H1 (cell line): ENCODE data around the gene GPER1.

Experiments
- CEBPB ChIP-seq: IDR thresholded peaks from 2 replicates; pipeline ENCODE4 v1.6.1; 2012; ENCODE audit warnings: low read depth, low read length
- MAFK ChIP-seq: IDR thresholded peaks from 2 replicates; pipeline ENCODE4 v1.6.1; 2012; ENCODE audit warnings: low read depth, mild to moderate bottlenecking, improper control_type of control experiment, low read length
- POLR2A ChIP-seq, 2 experiments: IDR thresholded peaks; 1 replicate in 1 of 2; 2 replicates in 1 of 2; pipeline ENCODE4 v1.6.1; 2011; ENCODE audit warnings: low read depth in 2 of 2, low read length in 2 of 2, mild to moderate bottlenecking in 2 of 2; ENCODE audit errors: control extremely low read depth in 1 of 2
- RXRA ChIP-seq: IDR thresholded peaks from 2 replicates; pipeline ENCODE4 v1.6.1; 2011; ENCODE audit warnings: low read depth, mild to moderate bottlenecking, low read length, moderate library complexity; ENCODE audit not compliant: insufficient read depth
- TF ChIP-seq, protein P1 (sequence below), 3 experiments: IDR thresholded peaks; 1 replicate in 2 of 3; 2 replicates in 1 of 3; pipeline versions ENCODE4 v1.5.1 to v1.6.1; 2011; ENCODE audit warnings: low read length in 3 of 3, mild to moderate bottlenecking in 3 of 3, inconsistent platforms in 2 of 3, low read depth in 1 of 3, moderate library complexity in 1 of 3; ENCODE audit not compliant: insufficient read depth in 1 of 3; ENCODE audit errors: control extremely low read depth in 1 of 3

DNA sequence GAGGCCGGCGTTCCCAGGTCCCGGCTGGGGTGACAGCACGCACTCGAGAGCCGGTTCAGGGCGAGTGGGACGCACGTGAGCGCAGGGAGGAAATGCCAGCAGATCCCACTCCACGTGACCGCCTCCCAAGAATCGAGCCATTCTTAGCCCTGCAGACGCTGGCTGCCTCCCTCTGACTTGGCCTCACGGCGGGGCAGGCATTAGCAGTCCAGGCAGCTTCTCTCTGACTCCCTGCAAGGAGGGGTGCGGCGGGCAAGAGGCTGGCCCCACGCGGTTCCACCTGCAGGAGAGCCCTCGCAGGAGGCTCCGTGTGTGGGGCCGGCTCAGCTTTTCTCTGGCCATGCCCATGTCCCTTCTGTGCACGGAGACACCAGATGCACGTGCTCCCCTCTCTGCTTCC, 33.5 kb upstream of the GPER1 start:
- TF ChIP-seq, protein P1, sequence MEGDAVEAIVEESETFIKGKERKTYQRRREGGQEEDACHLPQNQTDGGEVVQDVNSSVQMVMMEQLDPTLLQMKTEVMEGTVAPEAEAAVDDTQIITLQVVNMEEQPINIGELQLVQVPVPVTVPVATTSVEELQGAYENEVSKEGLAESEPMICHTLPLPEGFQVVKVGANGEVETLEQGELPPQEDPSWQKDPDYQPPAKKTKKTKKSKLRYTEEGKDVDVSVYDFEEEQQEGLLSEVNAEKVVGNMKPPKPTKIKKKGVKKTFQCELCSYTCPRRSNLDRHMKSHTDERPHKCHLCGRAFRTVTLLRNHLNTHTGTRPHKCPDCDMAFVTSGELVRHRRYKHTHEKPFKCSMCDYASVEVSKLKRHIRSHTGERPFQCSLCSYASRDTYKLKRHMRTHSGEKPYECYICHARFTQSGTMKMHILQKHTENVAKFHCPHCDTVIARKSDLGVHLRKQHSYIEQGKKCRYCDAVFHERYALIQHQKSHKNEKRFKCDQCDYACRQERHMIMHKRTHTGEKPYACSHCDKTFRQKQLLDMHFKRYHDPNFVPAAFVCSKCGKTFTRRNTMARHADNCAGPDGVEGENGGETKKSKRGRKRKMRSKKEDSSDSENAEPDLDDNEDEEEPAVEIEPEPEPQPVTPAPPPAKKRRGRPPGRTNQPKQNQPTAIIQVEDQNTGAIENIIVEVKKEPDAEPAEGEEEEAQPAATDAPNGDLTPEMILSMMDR (IDR thresholded peaks at IDR 0.05; ENCODE audit: control extremely low read depth in 1 of 3, insufficient read depth in 1 of 3, low read depth in 1 of 3, low read length in 3 of 3): no peak
- TF ChIP-seq CEBPB: no peak
- no peak for TF ChIP-seq POLR2A (IDR thresholded peaks at IDR 0.05; ENCODE audit: control extremely low read depth in 1 of 2, low read depth in 2 of 2, low read length in 2 of 2)
- no peak for TF ChIP-seq MAFK
- TF ChIP-seq RXRA: no peak
